Central memory CD8-positive, alpha-beta T cell (primary cell): ENCODE results near the gene IL1RL2.

Source experiments
- ATAC-seq: fragments of 150-1000 bp; cut with Tn5 transposase; replicated peaks from 2 replicates; pipeline ENCODE4 v1.10.0; 2022; ENCODE audit warnings: mild to moderate bottlenecking, moderate FRiP score, moderate number of reproducible peaks; ENCODE audit not compliant: poor library complexity, severe bottlenecking; ENCODE audit errors: extremely low read depth
- DNase-seq, 2 donors: peaks; one replicate each; pipeline ENCODE4 v3.0.0; 2021; ENCODE audit warnings: low spot score in 2 of 2
- H3K27ac Mint-ChIP-seq: one replicate; pipeline ENCODE4 v1.8.0; 2022; ENCODE audit warnings: low read depth, mild to moderate bottlenecking, moderate library complexity, mixed read lengths
- H3K27me3 Mint-ChIP-seq: one replicate; pipeline ENCODE4 v1.8.0; 2022; ENCODE audit warnings: mixed read lengths
- H3K36me3 Mint-ChIP-seq: one replicate; pipeline ENCODE4 v1.8.0; 2022; ENCODE audit warnings: mild to moderate bottlenecking, moderate library complexity, mixed read lengths; ENCODE audit not compliant: insufficient read depth
- H3K4me1 Mint-ChIP-seq: one replicate; pipeline ENCODE4 v1.8.0; 2022; ENCODE audit warnings: mixed read lengths
- H3K4me3 Mint-ChIP-seq: one replicate; pipeline ENCODE4 v1.8.0; 2022; ENCODE audit warnings: mild to moderate bottlenecking, moderate library complexity, mixed read lengths
- H3K9me3 Mint-ChIP-seq: one replicate; pipeline ENCODE4 v1.8.0; 2022; ENCODE audit warnings: mixed read lengths

IL1RL2 gene

DNA sequence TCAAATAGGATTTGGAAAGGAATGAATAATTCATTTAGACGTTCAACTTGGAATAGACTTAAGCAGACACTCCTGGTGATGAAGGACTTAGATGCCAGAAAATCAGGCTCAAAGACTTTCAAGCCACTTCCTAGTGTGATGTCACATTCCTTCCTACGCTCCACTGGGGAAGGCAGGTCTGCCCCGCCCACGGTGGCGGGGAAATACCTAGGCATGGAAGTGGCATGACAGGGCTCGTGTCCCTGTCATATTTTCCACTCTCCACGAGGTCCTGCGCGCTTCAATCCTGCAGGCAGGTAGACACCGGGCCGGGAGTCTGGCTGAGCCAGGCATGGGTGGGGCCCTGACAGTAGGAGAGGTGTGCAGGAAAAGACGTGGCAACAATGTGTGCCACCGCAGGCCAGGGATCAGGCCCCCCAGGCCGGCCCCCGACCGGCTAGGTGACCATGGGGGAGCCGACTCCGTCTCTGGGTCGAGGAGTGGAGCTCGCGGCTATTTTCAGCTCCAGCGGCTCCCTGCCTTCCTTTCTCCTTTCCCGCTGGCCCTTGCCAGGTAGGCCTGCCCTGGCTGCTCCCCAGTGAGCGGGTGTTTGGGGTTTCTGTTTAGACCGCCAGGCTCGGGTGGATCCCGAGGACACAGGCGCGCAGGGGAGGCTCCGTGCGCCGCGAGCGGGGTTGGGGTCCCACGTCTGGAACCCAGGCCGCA lies at the start of gene IL1RL2:
TSS of gene IL1RL2 (plus strand) at position 233 of the 705 bp plus-strand sequence. CDS start 845 bp downstream, outside the sequence.
- no peak for DNase-seq
- no peaks in the 10 kb centered on the region for H3K9me3 Mint-ChIP-seq
- peak within 1 kb of the TSS; percentile 18 for H3K4me3 Mint-ChIP-seq
- ATAC-seq = no peak
- H3K27me3 Mint-ChIP-seq = peaks cover 32% of the 10 kb centered on the region
- H3K36me3 Mint-ChIP-seq = no peaks in the 10 kb centered on the region
- peaks cover 4% of the 10 kb centered on the region for H3K4me1 Mint-ChIP-seq
- H3K27ac Mint-ChIP-seq = no peak within 1 kb of the TSS

DNA sequence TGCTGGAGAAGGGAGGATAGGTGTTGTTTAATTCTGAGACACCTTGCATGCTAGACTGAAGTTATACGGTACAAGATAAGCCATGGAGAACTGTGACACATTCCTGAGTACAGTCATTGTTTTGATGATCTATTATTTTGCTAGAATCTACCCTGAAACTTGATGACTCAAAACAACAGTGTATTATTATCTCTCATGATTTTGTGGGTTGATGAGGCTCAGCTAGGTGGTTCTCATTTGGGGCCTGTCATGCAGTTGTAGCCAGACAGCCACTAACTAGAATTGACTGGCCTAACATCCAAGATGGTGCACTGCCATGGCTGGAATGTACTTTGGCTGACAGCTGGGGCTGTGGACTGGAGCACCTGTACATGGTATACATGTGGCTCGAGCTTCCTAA lies 49.7 kb upstream of the IL1RL2 start:
- Mint-ChIP-seq H3K27me3 (peaks cover 29% of the 10 kb centered on the region), H3K36me3 (no peaks in the 10 kb centered on the region), H3K9me3 (no peaks in the 10 kb centered on the region), H3K4me3 (no peak overlapping the region), H3K4me1 (peaks cover 21% of the 10 kb centered on the region), H3K27ac (no peak overlapping the region)
- no peak for DNase-seq
- ATAC-seq = no peak

DNA sequence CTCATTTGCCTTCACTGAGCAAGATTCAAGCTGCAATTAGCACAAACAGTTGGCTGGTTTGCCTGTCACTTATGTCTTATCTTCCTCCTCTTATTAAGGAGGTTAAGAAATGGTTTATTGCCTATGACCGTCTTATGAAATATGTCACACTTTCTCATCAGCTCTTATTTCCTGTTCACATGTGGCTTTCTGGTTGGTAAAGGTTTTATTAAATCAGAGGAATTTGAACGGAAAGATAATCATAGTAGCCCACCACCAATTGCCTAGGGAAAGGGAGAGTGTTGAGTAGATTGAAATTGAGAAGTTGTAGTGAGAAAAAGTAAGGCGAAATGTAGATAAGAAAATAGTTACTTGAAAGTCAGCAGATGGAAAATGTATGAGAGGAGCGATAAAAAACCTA lies 48.5 kb upstream of the IL1RL2 start:
- no peak for ATAC-seq
- H3K4me3 Mint-ChIP-seq = no peak overlapping the region
- peaks cover 33% of the 10 kb centered on the region for H3K27me3 Mint-ChIP-seq
- H3K9me3 Mint-ChIP-seq = no peaks in the 10 kb centered on the region
- H3K27ac Mint-ChIP-seq = no peak overlapping the region
- no peak for DNase-seq
- H3K36me3 Mint-ChIP-seq = no peaks in the 10 kb centered on the region
- H3K4me1 Mint-ChIP-seq = peaks cover 21% of the 10 kb centered on the region

DNA sequence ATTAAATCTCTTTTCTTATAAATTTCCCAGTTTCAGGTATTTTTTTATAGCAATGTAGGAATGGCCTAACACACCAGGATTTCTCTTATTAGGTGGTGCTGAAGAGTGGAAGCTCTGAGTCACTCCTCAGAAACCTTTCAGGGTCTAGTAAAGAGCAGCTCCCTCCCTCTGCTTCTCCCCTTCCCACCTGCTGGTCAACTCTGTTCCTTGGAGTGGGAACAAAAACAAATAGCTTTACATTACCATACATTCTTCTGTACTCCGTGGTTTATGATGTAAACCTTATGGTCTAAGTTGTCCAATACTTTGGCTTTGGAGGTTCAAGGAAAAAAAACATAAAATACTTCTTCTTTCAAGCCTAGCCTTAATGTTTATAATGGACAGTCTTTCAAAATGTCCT lies 47.0 kb upstream of the IL1RL2 start:
- Mint-ChIP-seq H3K9me3 (peaks cover 3% of the 10 kb centered on the region), H3K27ac (no peak overlapping the region), H3K36me3 (no peaks in the 10 kb centered on the region), H3K4me3 (no peak overlapping the region), H3K4me1 (peaks cover 21% of the 10 kb centered on the region), H3K27me3 (peaks cover 48% of the 10 kb centered on the region)
- ATAC-seq = no peak
- DNase-seq = no peak

DNA sequence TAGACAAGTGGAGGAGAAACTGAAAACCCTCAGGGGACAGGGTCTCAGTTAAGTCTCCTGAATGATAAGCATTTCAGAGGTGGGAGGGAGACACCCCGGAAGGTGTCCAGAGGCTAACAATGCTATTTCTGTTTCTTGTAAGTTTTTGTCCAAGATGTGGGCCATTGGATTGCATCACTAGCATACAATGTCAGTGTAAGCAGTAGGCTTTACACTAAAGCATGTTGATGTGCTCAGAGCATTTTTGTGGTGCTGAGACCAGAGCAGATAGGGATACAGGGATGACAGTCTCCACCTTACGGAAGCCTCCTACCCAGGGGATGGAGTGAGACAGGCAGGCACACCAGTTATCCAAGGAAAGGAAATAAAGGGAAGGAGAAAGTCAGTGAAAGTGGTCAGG lies 46.4 kb upstream of the IL1RL2 start:
- peaks cover 54% of the 10 kb centered on the region for H3K27me3 Mint-ChIP-seq
- no peak overlapping the region for H3K4me3 Mint-ChIP-seq
- peaks cover 8% of the 10 kb centered on the region for H3K9me3 Mint-ChIP-seq
- ATAC-seq (no peak), DNase-seq (no peak)
- no peak overlapping the region for H3K27ac Mint-ChIP-seq
- H3K4me1 Mint-ChIP-seq = peaks cover 21% of the 10 kb centered on the region
- H3K36me3 Mint-ChIP-seq = no peaks in the 10 kb centered on the region

DNA sequence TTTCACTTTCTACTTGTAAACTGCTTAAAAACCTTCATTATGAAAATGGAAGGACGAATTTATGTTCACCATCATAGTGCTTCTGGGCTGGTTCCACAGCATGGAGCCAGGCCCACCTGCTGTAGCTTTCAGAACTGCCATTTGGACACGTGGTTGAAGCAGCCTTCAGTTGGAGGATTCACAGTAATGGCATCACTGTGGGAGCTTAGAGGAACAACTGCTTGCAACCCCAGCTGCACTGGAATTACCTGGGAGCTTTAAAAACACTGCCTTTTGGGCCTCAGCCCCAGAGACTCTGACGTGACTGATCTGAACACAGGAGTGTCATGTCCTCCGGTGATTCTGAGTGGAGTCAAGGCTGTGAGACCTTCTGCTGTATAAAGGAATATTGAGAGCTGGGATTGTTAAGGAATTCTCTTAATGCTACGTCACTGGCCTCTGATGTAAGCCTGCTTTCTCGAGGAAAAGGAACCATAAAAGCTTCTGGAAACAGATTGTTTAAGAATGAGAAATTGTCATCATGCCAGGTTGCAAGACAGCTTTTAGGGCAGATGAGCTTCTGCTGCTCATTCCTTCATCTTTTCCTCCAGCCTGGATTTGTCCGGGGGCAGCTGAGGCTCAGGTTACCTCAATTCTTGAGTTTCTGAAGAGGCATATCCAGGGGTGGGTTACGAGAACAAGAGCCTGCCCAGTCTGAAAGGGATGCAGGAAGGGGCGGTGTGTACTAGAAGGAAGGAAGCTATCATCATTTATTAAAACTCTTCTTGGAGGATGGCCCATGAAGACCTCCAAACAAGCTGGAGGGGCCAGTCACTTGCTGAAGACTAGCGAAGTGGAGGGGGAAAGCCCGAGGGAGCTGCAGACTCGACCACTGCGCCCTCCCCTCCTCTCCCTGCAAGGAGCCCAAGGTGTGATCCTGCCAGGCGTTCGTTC lies 45.5 kb upstream of the IL1RL2 start:
- H3K9me3 Mint-ChIP-seq = peaks cover 15% of the 10 kb centered on the region
- peaks cover 21% of the 10 kb centered on the region for H3K4me1 Mint-ChIP-seq
- H3K4me3 Mint-ChIP-seq = no peak overlapping the region
- H3K36me3 Mint-ChIP-seq = no peaks in the 10 kb centered on the region
- DNase-seq (no peak), ATAC-seq (no peak)
- peaks cover 59% of the 10 kb centered on the region for H3K27me3 Mint-ChIP-seq
- H3K27ac Mint-ChIP-seq = no peak overlapping the region

DNA sequence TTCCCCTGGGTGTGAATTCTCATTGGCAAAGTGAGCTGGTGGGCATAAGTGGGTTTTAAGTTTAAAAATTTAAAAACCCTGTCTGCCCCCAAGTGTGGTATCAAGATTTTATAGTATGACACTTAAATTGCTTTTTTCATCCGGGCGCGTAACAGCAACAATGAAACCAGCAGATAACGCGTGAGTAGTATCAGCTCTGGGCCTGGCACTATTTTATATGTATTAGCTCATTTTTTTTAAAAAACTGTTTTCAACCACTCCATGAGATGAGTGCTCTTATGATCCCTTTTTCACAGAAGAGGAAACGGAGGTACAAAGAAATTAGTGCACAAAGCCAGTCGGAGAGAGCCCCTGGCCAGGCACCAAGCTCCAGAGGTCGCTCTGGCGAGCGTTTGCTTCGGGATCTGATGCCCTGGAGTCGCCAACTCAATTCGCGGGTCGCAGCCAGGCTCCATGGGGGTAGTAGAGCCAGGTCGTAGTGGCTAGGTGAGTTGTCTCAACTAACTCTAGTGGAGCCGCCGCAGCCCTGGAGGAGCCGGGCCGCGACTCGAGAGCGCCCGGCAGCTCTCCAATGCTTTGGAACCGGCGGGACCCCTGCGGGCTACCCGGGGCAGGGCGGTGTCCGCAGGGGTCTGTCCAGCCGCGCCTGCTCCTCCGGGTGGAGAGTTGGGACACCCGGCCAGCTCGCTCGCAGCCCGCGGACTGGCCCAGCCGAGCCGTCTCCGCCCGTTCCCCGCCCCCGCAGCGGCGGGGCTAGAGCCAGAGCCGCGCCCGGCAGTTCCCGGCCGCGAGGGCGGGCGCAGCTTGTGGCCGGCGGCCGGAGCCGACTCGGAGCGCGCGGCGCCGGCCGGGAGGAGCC lies 44.6 kb upstream of the IL1RL2 start, which contains the start of gene IL1R1:
TSS of gene IL1R1 (plus strand) at position 777 of the 859 bp plus-strand sequence. CDS start 14,979 bp downstream, outside the sequence.
- Mint-ChIP-seq H3K4me3 (no peak within 1 kb of the TSS), H3K27ac (no peak within 1 kb of the TSS), H3K9me3 (peaks cover 22% of the 10 kb centered on the region), H3K36me3 (no peaks in the 10 kb centered on the region), H3K27me3 (peaks cover 65% of the 10 kb centered on the region), H3K4me1 (peaks cover 15% of the 10 kb centered on the region)
- DNase-seq (no peak), ATAC-seq (no peak)

DNA sequence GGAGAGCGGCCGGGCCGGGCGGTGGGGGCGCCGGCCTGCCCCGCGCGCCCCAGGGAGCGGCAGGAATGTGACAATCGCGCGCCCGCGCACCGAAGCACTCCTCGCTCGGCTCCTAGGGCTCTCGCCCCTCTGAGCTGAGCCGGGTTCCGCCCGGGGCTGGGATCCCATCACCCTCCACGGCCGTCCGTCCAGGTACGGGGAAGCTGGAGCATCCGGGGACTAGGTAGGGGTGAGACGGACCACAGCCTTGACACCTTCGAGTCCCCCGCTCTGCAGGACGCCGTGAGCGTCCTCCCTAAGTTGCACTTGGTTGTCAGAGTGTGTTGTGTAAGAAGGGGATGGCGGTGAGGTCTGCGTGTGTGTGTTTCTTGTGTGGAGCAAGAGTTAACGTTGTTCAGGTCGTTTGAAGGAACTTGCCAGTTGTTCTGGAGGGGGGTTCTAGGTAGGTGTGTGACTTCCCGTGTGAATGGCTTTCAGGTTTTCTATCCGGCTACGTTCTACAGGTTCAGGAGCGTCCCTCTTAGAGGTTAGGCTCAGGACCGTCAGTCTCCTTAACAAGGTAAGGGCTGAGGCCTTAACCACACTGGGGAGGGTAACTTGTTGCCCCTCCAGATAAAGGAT lies 43.9 kb upstream of the IL1RL2 start:
- ATAC-seq = no peak

DNA sequence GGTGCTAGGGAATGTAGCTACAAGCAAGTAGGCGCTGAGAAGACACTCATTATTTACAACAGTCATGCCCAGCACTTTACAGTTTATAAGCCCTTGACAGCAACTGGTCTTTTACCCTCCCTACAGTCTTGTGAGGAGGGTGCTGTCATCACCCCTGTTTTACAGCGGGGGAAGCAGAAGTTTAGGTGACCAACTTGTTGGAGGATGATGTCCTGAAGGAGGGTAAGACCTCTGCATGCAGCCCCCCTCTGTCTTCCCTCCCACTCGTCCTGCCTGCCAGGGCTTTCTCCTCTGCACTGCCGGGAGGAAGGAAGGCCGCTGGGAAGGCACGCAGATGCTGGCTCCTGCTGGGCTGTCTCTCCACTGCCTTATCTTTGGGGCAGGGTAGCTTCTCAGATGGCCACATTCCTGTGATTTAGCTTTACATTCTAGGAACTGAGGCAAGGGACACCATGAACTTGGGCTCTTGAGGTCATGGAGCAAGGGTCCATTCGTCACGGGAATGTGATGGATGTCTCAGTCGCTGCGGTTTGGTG lies 43.3 kb upstream of the IL1RL2 start:
- no peak overlapping the region for H3K27ac Mint-ChIP-seq
- peaks cover 78% of the 10 kb centered on the region for H3K27me3 Mint-ChIP-seq
- H3K36me3 Mint-ChIP-seq = no peaks in the 10 kb centered on the region
- DNase-seq (no peak), ATAC-seq (no peak)
- H3K4me3 Mint-ChIP-seq = no peak overlapping the region
- peaks cover 8% of the 10 kb centered on the region for H3K4me1 Mint-ChIP-seq
- peaks cover 33% of the 10 kb centered on the region for H3K9me3 Mint-ChIP-seq

More for the DNA sequence above, 43.9 kb upstream of the IL1RL2 start:
- no peak overlapping the region for H3K4me3 Mint-ChIP-seq
- peaks cover 72% of the 10 kb centered on the region for H3K27me3 Mint-ChIP-seq
- peaks cover 10% of the 10 kb centered on the region for H3K4me1 Mint-ChIP-seq
- H3K27ac Mint-ChIP-seq = no peak overlapping the region
- DNase-seq = no peak
- H3K9me3 Mint-ChIP-seq = peaks cover 28% of the 10 kb centered on the region
- no peaks in the 10 kb centered on the region for H3K36me3 Mint-ChIP-seq

DNA sequence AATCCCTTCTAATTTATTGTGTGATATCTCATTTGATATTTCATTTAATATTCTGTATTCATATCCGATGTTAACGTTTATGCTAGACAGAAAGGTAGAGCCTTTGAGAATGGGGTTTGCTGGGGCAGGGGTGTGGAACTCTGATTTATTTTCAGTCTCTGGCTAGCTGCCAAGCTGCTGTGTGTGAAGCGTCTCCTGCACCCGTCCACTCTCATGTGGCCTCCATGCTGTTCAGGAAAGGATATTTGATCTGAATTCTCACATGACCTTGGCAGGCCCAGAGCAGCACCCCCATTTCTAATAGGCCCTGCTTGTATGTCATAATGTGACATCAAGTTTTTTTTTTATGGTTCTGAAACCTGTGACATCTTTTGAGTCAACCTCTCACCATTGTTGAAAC lies 42.7 kb upstream of the IL1RL2 start:
- peaks cover 39% of the 10 kb centered on the region for H3K9me3 Mint-ChIP-seq
- no peak for DNase-seq
- peaks cover 6% of the 10 kb centered on the region for H3K4me1 Mint-ChIP-seq
- H3K27ac Mint-ChIP-seq = no peak overlapping the region
- no peak for ATAC-seq
- H3K27me3 Mint-ChIP-seq = peaks cover 81% of the 10 kb centered on the region
- no peak overlapping the region for H3K4me3 Mint-ChIP-seq
- H3K36me3 Mint-ChIP-seq = no peaks in the 10 kb centered on the region

DNA sequence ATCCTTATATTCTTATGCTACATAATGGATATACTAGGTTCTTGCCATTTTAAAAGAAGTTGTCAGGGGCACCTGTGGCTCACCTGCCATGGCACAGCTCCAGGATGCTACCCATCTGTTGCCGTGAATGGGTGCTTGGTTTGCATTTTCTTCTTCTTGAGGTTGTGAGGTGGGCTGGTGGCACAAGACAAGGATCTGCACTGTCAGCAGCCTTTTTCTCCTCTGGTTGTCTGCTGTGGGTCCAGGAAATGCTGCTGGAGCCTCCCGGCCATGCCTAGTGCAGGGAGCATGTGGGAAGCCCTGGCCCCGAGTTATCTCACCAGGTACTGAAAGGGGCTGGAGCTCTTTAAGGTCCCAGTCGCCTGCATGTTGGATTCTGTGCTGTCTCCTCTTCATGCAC lies 41.7 kb upstream of the IL1RL2 start:
- no peak overlapping the region for H3K4me3 Mint-ChIP-seq
- no peak for ATAC-seq
- H3K9me3 Mint-ChIP-seq = peaks cover 39% of the 10 kb centered on the region
- no peaks in the 10 kb centered on the region for H3K36me3 Mint-ChIP-seq
- DNase-seq = no peak
- no peak overlapping the region for H3K27ac Mint-ChIP-seq
- H3K27me3 Mint-ChIP-seq = peaks cover 79% of the 10 kb centered on the region
- H3K4me1 Mint-ChIP-seq = peaks cover 6% of the 10 kb centered on the region

DNA sequence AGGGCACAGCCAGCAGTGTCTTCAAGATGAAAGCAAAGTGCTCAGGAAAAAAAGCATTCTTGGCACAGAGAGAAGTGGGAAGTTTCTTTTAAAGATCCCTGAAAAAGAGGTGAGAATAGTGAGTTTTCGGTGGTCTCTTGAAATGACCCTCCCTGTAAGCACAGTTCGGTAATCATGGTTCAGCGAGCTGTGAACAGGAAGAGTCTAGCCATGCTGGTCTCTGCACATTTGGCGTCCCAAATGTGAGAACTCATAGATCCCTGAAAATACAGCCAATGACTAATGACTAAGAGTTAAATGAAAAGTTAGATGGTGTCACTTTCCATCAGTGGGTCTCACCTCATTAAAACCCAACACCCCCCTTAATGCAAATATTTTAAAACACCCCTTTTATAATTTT lies 40.9 kb upstream of the IL1RL2 start:
- Mint-ChIP-seq H3K9me3 (peaks cover 39% of the 10 kb centered on the region), H3K36me3 (no peaks in the 10 kb centered on the region), H3K4me3 (no peak overlapping the region), H3K27me3 (peaks cover 71% of the 10 kb centered on the region), H3K4me1 (peaks cover 6% of the 10 kb centered on the region), H3K27ac (no peak overlapping the region)
- ATAC-seq (no peak), DNase-seq (no peak)
